K562 (cell line): Measurements from ENCODE around the gene PGPEP1. TPM values are rescaled to one million over a fixed set of nuclear protein-coding genes. Genes with fewer than 3 reads are reported as not detected.

Experiments used
- BCOR ChIP-seq: fragments of 450-650 bp; IDR thresholded peaks from 2 replicates; pipeline ENCODE4 v1.6.1; 2016
- BRCA1 ChIP-seq, 2 experiments: fragments of 450-650 bp in 1 of 2; sonication (generic) in 1 of 2; formaldehyde crosslinking in 1 of 2; IDR thresholded peaks; 2 replicates each; pipeline versions ENCODE4 v1.5.0 to v1.6.1; 2017 to 2020; ENCODE audit warnings: mild to moderate bottlenecking in 1 of 2, missing genetic modification reagents in 1 of 2
- CCAR2 ChIP-seq: fragments of 200-400 bp; formaldehyde crosslinking; IDR thresholded peaks from 2 replicates; pipeline ENCODE4 v1.6.1; 2017; ENCODE audit warnings: mild to moderate bottlenecking, low read depth, low read length
- DIDO1 ChIP-seq: fragments of 450-650 bp; IDR thresholded peaks from 2 replicates; pipeline ENCODE4 v1.6.1; 2016; ENCODE audit warnings: low read depth, missing biosample characterization, missing genetic modification characterization
- DNMT1 ChIP-seq: fragments of 450-650 bp; IDR thresholded peaks from 2 replicates; pipeline ENCODE4 v1.6.1; 2016; ENCODE audit warnings: antibody characterized with exemption, mild to moderate bottlenecking
- EP300 ChIP-seq: IDR thresholded peaks from 2 replicates; pipeline ENCODE4 v1.6.1; 2012; ENCODE audit warnings: low read length, improper control_type of control experiment
- ESRRA ChIP-seq: fragments of 450-650 bp; IDR thresholded peaks from 2 replicates; pipeline ENCODE4 v1.6.1; 2014; ENCODE audit warnings: low read depth, mild to moderate bottlenecking, moderate library complexity, borderline replicate concordance
- MAX ChIP-seq: sonication (generic); formaldehyde crosslinking; IDR thresholded peaks from 2 replicates; pipeline ENCODE4 v1.9.0; 2022; ENCODE audit warnings: mild to moderate bottlenecking, missing genetic modification reagents
- MBD2 ChIP-seq: sonication (generic); IDR thresholded peaks from 2 replicates; pipeline ENCODE4 v1.6.1; 2016; ENCODE audit warnings: low read depth, borderline replicate concordance
- MTA1 ChIP-seq: fragments of 450-650 bp; IDR thresholded peaks from 2 replicates; pipeline ENCODE4 v1.6.1; 2017; ENCODE audit warnings: borderline replicate concordance
- MYNN ChIP-seq, 2 experiments: sonication (generic); formaldehyde crosslinking in 1 of 2; IDR thresholded peaks; 2 replicates each; pipeline versions ENCODE4 v1.5.0 to v1.6.1; 2016 to 2020; ENCODE audit warnings: antibody characterized with exemption in 1 of 2, missing genetic modification reagents in 1 of 2
- NFXL1 ChIP-seq: fragments of 450-650 bp; formaldehyde crosslinking; IDR thresholded peaks from 2 replicates; pipeline ENCODE4 v1.4.0; 2021; ENCODE audit warnings: mild to moderate bottlenecking
- NR2C1 ChIP-seq, 2 experiments: fragments of 450-650 bp; IDR thresholded peaks; 2 replicates each; pipeline ENCODE4 v1.6.1; 2017; ENCODE audit warnings: mild to moderate bottlenecking in 2 of 2, antibody characterized with exemption in 1 of 2, inconsistent platforms in 1 of 2, missing compliant biosample characterization in 1 of 2, missing genetic modification characterization in 1 of 2
- PHB ChIP-seq: fragments of 250-450 bp; sonication (Bioruptor Pico); IDR thresholded peaks from 2 replicates; pipeline ENCODE4 v1.5.0; 2021
- PHF20 ChIP-seq: fragments of 450-650 bp; IDR thresholded peaks from 2 replicates; pipeline ENCODE4 v1.6.1; 2018; ENCODE audit not compliant: partially characterized antibody
- POU5F1 ChIP-seq: fragments of 150-350 bp; IDR thresholded peaks from 2 replicates; pipeline ENCODE4 v1.6.1; 2014; ENCODE audit warnings: borderline replicate concordance, low read length, low read depth, mild to moderate bottlenecking; ENCODE audit not compliant: partially characterized antibody
- SETDB1 ChIP-seq: IDR thresholded peaks from one replicate; pipeline ENCODE4 v1.6.1; 2012; ENCODE audit warnings: low read length, control low read depth, inconsistent platforms
- SIRT6 ChIP-seq: IDR thresholded peaks from one replicate; pipeline ENCODE4 v1.6.1; 2012; ENCODE audit warnings: low read depth, mild to moderate bottlenecking, control low read depth, inconsistent platforms, low read length, moderate library complexity
- SRSF9 ChIP-seq: fragments of 200-400 bp; formaldehyde crosslinking; IDR thresholded peaks from 2 replicates; pipeline ENCODE4 v1.6.1; 2017; ENCODE audit warnings: low read depth, low read length, borderline replicate concordance
- TAL1 ChIP-seq: fragments of 450-650 bp; IDR thresholded peaks from 2 replicates; pipeline ENCODE4 v1.6.1; 2016; ENCODE audit warnings: mild to moderate bottlenecking
- U2AF1 ChIP-seq: fragments of 200-400 bp; formaldehyde crosslinking; optimal IDR thresholded peaks from 2 replicates; pipeline ENCODE3; 2017; ENCODE audit warnings: mild to moderate bottlenecking, low read depth, low read length, moderate library complexity
- XRCC4 ChIP-seq: IDR thresholded peaks from one replicate; pipeline ENCODE4 v1.6.1; 2011; ENCODE audit not compliant: insufficient read depth, insufficient read length; ENCODE audit errors: extremely low read depth
- ZBTB17 ChIP-seq: fragments of 450-650 bp; formaldehyde crosslinking; IDR thresholded peaks from 2 replicates; pipeline ENCODE4 v1.4.0; 2020; ENCODE audit warnings: mild to moderate bottlenecking
- ZNF12 ChIP-seq: sonication (generic); formaldehyde crosslinking; IDR thresholded peaks from 2 replicates; pipeline ENCODE4 v1.4.0; 2020; ENCODE audit warnings: mild to moderate bottlenecking, missing genetic modification reagents
- ZNF197 ChIP-seq: fragments of 200-800 bp; sonication (Bioruptor generic); IDR thresholded peaks from 2 replicates; pipeline ENCODE4 v1.6.1; 2016; ENCODE audit warnings: low read depth, missing genetic modification characterization, missing compliant biosample characterization
- ZNF764 ChIP-seq: fragments of 250-450 bp; sonication (Bioruptor Pico); IDR thresholded peaks from 2 replicates; pipeline ENCODE4 v1.4.0; 2020; ENCODE audit warnings: low read depth, mild to moderate bottlenecking, moderate library complexity
- polyA plus RNA-seq, 8 experiments: library from polyadenylated mRNA; depleted of rRNA in 4 of 8; stranded (reverse) in 5 of 8; unstranded in 3 of 8; fragments of >200 nt; fragmentation: Nextera tagmentation in 2 of 8; fragmentation: Illumina TruSeq in 1 of 8; extraction: Ambion mirVana in 2 of 8; extraction: Trizol in 1 of 8; gene quantifications; 2 replicates each; pipeline versions ENCODE4 v1.2.1 to v1.2.3, GENCODE V29; 2011 to 2014; ENCODE audit warnings: inconsistent platforms in 1 of 8, missing spikeins in 1 of 8
- total RNA-seq, 7 experiments: library from RNA; depleted of rRNA in 6 of 7; stranded (reverse); fragments of >200 nt in 6 of 7; fragmentation: Illumina TruSeq in 2 of 7; extraction: Trizol in 2 of 7; gene quantifications; 2 replicates each; pipeline versions ENCODE4 v1.2.1 to v1.2.3, GENCODE V29; 2011 to 2021; ENCODE audit warnings: low replicate concordance in 1 of 7
- TF ChIP-seq, protein P1 (sequence below): fragments of 250-450 bp; sonication (Bioruptor Pico); IDR thresholded peaks from 2 replicates; pipeline ENCODE4 v1.8.0; 2021; ENCODE audit warnings: moderate library complexity, mild to moderate bottlenecking, inconsistent platforms
- TF ChIP-seq, protein P2 (sequence below): fragments of 450-650 bp; formaldehyde crosslinking; IDR thresholded peaks from 2 replicates; pipeline ENCODE4 v1.4.0; 2022; ENCODE audit warnings: mild to moderate bottlenecking, moderate library complexity

The PGPEP1 gene
- total and polyA plus RNA-seq, 9 of the 15 experiments (the other 6 are each of a cell fraction or from before 2014, with no cell fraction given), result 10.0 to 69.6 (median 33.5) TPM

- TF ChIP-seq TAL1 (peak; percentile 27; the same call in 1 of the 2 replicates), SIRT6 (no peak), BRCA1 (IDR thresholded peaks at IDR 0.05) (no peak), BRCA1 (CRISPR knock-in tag; IDR thresholded peaks at IDR 0.05) (no peak), ZNF764 (CRISPR knock-in tag) (no peak), SRSF9 (no peak), PHB (no peak), MAX (no peak), SETDB1 (no peak), ESRRA (peak; percentile 94), NFXL1 (CRISPR knock-in tag) (peak; percentile 55; the same call in 1 of the 2 replicates), BCOR (peak; percentile 61), MBD2 (no peak), NR2C1 (IDR thresholded peaks at IDR 0.05) (peak; percentile 75; the same call in 1 of the 2 replicates), NR2C1 (tag; IDR thresholded peaks at IDR 0.05) (peak; percentile 89), U2AF1 (no peak), PHF20 (no peak), DNMT1 (no peak), ZBTB17 (CRISPR knock-in tag) (peak; percentile 73), ZNF12 (no peak), ZNF197 (peak; percentile 77; the same call in 1 of the 2 replicates), XRCC4 (no peak), DIDO1 (0 out of 2 replicates have a peak, but pooled peaks have one; percentile 41), CCAR2 (no peak), EP300 (peak; percentile 98), MYNN (IDR thresholded peaks at IDR 0.05) (peak; percentile 42; the same call in 1 of the 2 replicates), MYNN (CRISPR knock-in tag; IDR thresholded peaks at IDR 0.05) (no peak), POU5F1 (no peak), MTA1 (peak; percentile 84)
- TF ChIP-seq, protein P1, sequence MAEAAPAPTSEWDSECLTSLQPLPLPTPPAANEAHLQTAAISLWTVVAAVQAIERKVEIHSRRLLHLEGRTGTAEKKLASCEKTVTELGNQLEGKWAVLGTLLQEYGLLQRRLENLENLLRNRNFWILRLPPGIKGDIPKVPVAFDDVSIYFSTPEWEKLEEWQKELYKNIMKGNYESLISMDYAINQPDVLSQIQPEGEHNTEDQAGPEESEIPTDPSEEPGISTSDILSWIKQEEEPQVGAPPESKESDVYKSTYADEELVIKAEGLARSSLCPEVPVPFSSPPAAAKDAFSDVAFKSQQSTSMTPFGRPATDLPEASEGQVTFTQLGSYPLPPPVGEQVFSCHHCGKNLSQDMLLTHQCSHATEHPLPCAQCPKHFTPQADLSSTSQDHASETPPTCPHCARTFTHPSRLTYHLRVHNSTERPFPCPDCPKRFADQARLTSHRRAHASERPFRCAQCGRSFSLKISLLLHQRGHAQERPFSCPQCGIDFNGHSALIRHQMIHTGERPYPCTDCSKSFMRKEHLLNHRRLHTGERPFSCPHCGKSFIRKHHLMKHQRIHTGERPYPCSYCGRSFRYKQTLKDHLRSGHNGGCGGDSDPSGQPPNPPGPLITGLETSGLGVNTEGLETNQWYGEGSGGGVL (CRISPR knock-in tag), result no peak; the same call in none of the 2 replicates
- TF ChIP-seq, protein P2, sequence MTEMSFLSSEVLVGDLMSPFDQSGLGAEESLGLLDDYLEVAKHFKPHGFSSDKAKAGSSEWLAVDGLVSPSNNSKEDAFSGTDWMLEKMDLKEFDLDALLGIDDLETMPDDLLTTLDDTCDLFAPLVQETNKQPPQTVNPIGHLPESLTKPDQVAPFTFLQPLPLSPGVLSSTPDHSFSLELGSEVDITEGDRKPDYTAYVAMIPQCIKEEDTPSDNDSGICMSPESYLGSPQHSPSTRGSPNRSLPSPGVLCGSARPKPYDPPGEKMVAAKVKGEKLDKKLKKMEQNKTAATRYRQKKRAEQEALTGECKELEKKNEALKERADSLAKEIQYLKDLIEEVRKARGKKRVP (CRISPR knock-in tag), result peak; percentile 96
Measured at GRCh38 chr19:18364826-18365528, 24.6 kb downstream of the PGPEP1 start (continued).
